Measurements from ENCODE around the gene LENG9.

- TF ChIP-seq CTCF (IDR thresholded peaks at IDR 0.05 in 4 of 5, conservative IDR thresholded peaks at IDR 0.05 in 1 of 5) (no peak), POLR2A (IDR thresholded peaks at IDR 0.05) (no peak)
These were observed 34.4 kb downstream of the LENG9 start for GRCh38 chr19:54429176-54429495.

Data from gastrocnemius medialis (tissue), 4 donors.